H1 (cell line): ENCODE data around the gene ARHGAP15. TPM values are rescaled to one million over a fixed set of nuclear protein-coding genes. Genes with fewer than 3 reads are reported as not detected.

Experiments
- CTCF ChIA-PET: fragments of 300-600 bp; sonication (Branson Sonifier 250); formaldehyde crosslinking; loops from one replicate; lab custom pipeline; 2021; ENCODE audit not compliant: partially characterized antibody; lab: Charles Lee
- POLR2A ChIA-PET: fragments of 300-600 bp; sonication (Branson Sonifier 250); formaldehyde crosslinking; loops from one replicate; lab custom pipeline; 2021; ENCODE audit warnings: inconsistent platforms; ENCODE audit not compliant: partially characterized antibody; lab: Charles Lee
- DNase-seq, 2 experiments: peaks; one replicate each; pipeline versions ENCODE4 v3.0.0 to v3.0.0-alpha.2; 2010 to 2022; ENCODE audit warnings: low spot score in 2 of 2, low read depth in 1 of 2, mixed read lengths in 1 of 2
- FAIRE-seq: peaks from 2 replicates; lab custom pipeline; 2011; peaks lifted over from hg19 to GRCh38; lab: Jason Lieb, UNC
- H2AFZ ChIP-seq: 2 replicates; pipeline ENCODE4 v1.8.1; 2012; ENCODE audit warnings: low read length, inconsistent platforms
- H2AK5ac ChIP-seq: 2 replicates; pipeline ENCODE4 v1.6.1; 2013; ENCODE audit warnings: low read depth, low read length
- H2BK120ac ChIP-seq: replicated peaks from 2 replicates; pipeline ENCODE3; 2013; ENCODE audit warnings: low read depth, low read length, inconsistent platforms
- H2BK12ac ChIP-seq: 2 replicates; pipeline ENCODE4 v1.6.1; 2013; ENCODE audit warnings: low read depth, low read length
- H2BK15ac ChIP-seq: 2 replicates; pipeline ENCODE4 v1.6.1; 2013; ENCODE audit warnings: low read length
- H2BK20ac ChIP-seq: 2 replicates; pipeline ENCODE4 v1.6.1; 2013; ENCODE audit warnings: low read length
- H2BK5ac ChIP-seq: 2 replicates; pipeline ENCODE4 v1.6.1; 2013; ENCODE audit warnings: low read depth, low read length
- H3K14ac ChIP-seq: 2 replicates; pipeline ENCODE4 v1.6.1; 2013; ENCODE audit warnings: inconsistent platforms; ENCODE audit not compliant: insufficient read length
- H3K18ac ChIP-seq: 2 replicates; pipeline ENCODE4 v1.6.1; 2013; ENCODE audit warnings: low read length; ENCODE audit errors: extremely low read depth
- H3K23ac ChIP-seq: 2 replicates; pipeline ENCODE4 v1.6.1; 2013; ENCODE audit warnings: inconsistent platforms; ENCODE audit not compliant: insufficient read length
- H3K23me2 ChIP-seq: 2 replicates; pipeline ENCODE4 v1.6.1; 2013; ENCODE audit warnings: low read depth, low read length
- H3K27ac ChIP-seq: 2 replicates; pipeline ENCODE4 v1.6.1; 2011; ENCODE audit warnings: low read depth, low read length, inconsistent platforms
- H3K27me3 ChIP-seq, 4 experiments: replicated peaks in 1 of 4; 1 replicate in 1 of 4; 2 replicates in 3 of 4; pipeline versions ENCODE4 v1.6.1 to v1.8.1; 2011 to 2013; ENCODE audit warnings: low read length in 3 of 4, mild to moderate bottlenecking in 3 of 4, inconsistent platforms in 2 of 4, mixed read lengths in 2 of 4, moderate library complexity in 1 of 4; ENCODE audit not compliant: control insufficient read depth in 3 of 4, insufficient read depth in 3 of 4; ENCODE audit errors: extremely low read depth in 1 of 4
- H3K36me3 ChIP-seq, 4 experiments: 2 replicates each; pipeline versions ENCODE4 v1.6.1 to v1.8.1; 2011 to 2013; ENCODE audit warnings: mild to moderate bottlenecking in 4 of 4, low read length in 3 of 4, moderate library complexity in 2 of 4, control low read depth in 1 of 4, inconsistent platforms in 1 of 4; ENCODE audit not compliant: insufficient read depth in 4 of 4, control insufficient read depth in 2 of 4
- H3K4ac ChIP-seq: replicated peaks from 2 replicates; pipeline ENCODE3; 2013; ENCODE audit warnings: low read length, low read depth, mixed read lengths, inconsistent platforms; ENCODE audit not compliant: insufficient read length
- H3K4me1 ChIP-seq, 4 experiments: replicated peaks in 1 of 4; 1 replicate in 1 of 4; 2 replicates in 3 of 4; pipeline versions ENCODE4 v1.6.1 to v1.8.1; 2011 to 2013; ENCODE audit warnings: low read length in 3 of 4, inconsistent platforms in 2 of 4, mixed read lengths in 1 of 4; ENCODE audit not compliant: insufficient read depth in 4 of 4, control insufficient read depth in 3 of 4
- H3K4me2 ChIP-seq, 2 experiments: 2 replicates each; pipeline versions ENCODE4 v1.6.1 to v1.8.1; 2011 to 2013; ENCODE audit warnings: low read depth in 2 of 2, low read length in 2 of 2, control low read depth in 1 of 2, inconsistent platforms in 1 of 2, mild to moderate bottlenecking in 1 of 2; ENCODE audit not compliant: insufficient read depth in 1 of 2
- H3K4me3 ChIP-seq, 4 experiments: fragments of 200-600, 300-600 bp in 1 of 4; sonication (generic), shearing (Covaris generic), sonication (Bioruptor Twin) in 1 of 4; 2 replicates each; pipeline versions ENCODE4 v1.5.1 to v1.8.1; 2011 to 2016; ENCODE audit warnings: low read length in 4 of 4, low read depth in 3 of 4, control low read depth in 2 of 4, inconsistent platforms in 2 of 4, mild to moderate bottlenecking in 2 of 4, mixed read lengths in 1 of 4, moderate library complexity in 1 of 4; ENCODE audit not compliant: insufficient read depth in 2 of 4; ENCODE audit errors: extremely low read depth in 1 of 4
- H3K56ac ChIP-seq: replicated peaks from 2 replicates; pipeline ENCODE3; 2013; ENCODE audit warnings: low read depth, mild to moderate bottlenecking, mixed read lengths, low read length, inconsistent platforms; ENCODE audit not compliant: insufficient read length
- H3K79me1 ChIP-seq: 2 replicates; pipeline ENCODE4 v1.6.1; 2013; ENCODE audit warnings: low read depth, low read length, control low read depth
- H3K79me2 ChIP-seq, 2 experiments: 2 replicates each; pipeline versions ENCODE4 v1.6.1 to v1.8.1; 2012 to 2013; ENCODE audit warnings: low read length in 2 of 2, mild to moderate bottlenecking in 2 of 2, inconsistent platforms in 1 of 2; ENCODE audit not compliant: insufficient read depth in 2 of 2, control insufficient read depth in 1 of 2
- H3K9ac ChIP-seq, 4 experiments: replicated peaks in 1 of 4; 1 replicate in 1 of 4; 2 replicates in 3 of 4; pipeline versions ENCODE4 v1.6.1 to v1.8.1; 2011 to 2013; ENCODE audit warnings: low read depth in 3 of 4, low read length in 3 of 4, control low read depth in 2 of 4, mild to moderate bottlenecking in 2 of 4, moderate library complexity in 2 of 4, inconsistent platforms in 1 of 4; ENCODE audit errors: extremely low read depth in 1 of 4
- H3K9me3 ChIP-seq, 2 experiments: 2 replicates each; pipeline versions ENCODE4 v1.6.1 to v1.8.1; 2012 to 2013; ENCODE audit warnings: mild to moderate bottlenecking in 2 of 2, moderate library complexity in 2 of 2, control low read depth in 1 of 2, inconsistent platforms in 1 of 2, low read depth in 1 of 2, low read length in 1 of 2, mixed read lengths in 1 of 2; ENCODE audit not compliant: insufficient read depth in 2 of 2
- H4K20me1 ChIP-seq, 2 experiments: replicated peaks in 1 of 2; 2 replicates each; pipeline versions ENCODE3 to v1.8.1; 2011 to 2013; ENCODE audit warnings: inconsistent platforms in 2 of 2, low read length in 2 of 2, mild to moderate bottlenecking in 1 of 2; ENCODE audit not compliant: insufficient read depth in 2 of 2, control insufficient read depth in 1 of 2
- H4K5ac ChIP-seq: 2 replicates; pipeline ENCODE4 v1.6.1; 2013; ENCODE audit warnings: low read length, low read depth, mixed read lengths, inconsistent platforms; ENCODE audit not compliant: insufficient read length
- H4K8ac ChIP-seq: 2 replicates; pipeline ENCODE4 v1.8.0; 2013; ENCODE audit warnings: mild to moderate bottlenecking, moderate library complexity, low read length, inconsistent platforms; ENCODE audit not compliant: insufficient read depth; ENCODE audit errors: extremely low read depth
- H4K91ac ChIP-seq: replicated peaks from 2 replicates; pipeline ENCODE3; 2013; ENCODE audit warnings: low read length, mixed read lengths, inconsistent platforms; ENCODE audit not compliant: insufficient read length
- ASH2L ChIP-seq: fragments of 200-600, 300-600 bp; sonication (generic); IDR thresholded peaks from one replicate; pipeline ENCODE4 v1.7.1; 2017; ENCODE audit warnings: low read length
- CHD2 ChIP-seq: IDR thresholded peaks from 2 replicates; pipeline ENCODE4 v1.6.1; 2012; ENCODE audit warnings: low read length, improper control_type of control experiment
- EZH2 ChIP-seq: fragments of 200-600 bp; sonication (generic); IDR thresholded peaks from 2 replicates; pipeline ENCODE4 v1.7.1; 2012; ENCODE audit warnings: low read depth, mild to moderate bottlenecking, moderate library complexity, low read length, inconsistent platforms; ENCODE audit not compliant: severe bottlenecking
- GABPA ChIP-seq: IDR thresholded peaks from 2 replicates; pipeline ENCODE4 v1.6.1; 2011; ENCODE audit warnings: mild to moderate bottlenecking, low read length, moderate library complexity, borderline replicate concordance; ENCODE audit not compliant: insufficient read depth
- HDAC2 ChIP-seq, 2 experiments: fragments of 300-600 bp in 1 of 2; sonication (generic) in 1 of 2; IDR thresholded peaks; 2 replicates each; pipeline ENCODE4 v1.6.1; 2011 to 2012; ENCODE audit warnings: low read depth in 2 of 2, low read length in 2 of 2, mild to moderate bottlenecking in 2 of 2, moderate library complexity in 2 of 2, borderline replicate concordance in 1 of 2, inconsistent platforms in 1 of 2
- MAFK ChIP-seq: IDR thresholded peaks from 2 replicates; pipeline ENCODE4 v1.6.1; 2012; ENCODE audit warnings: low read depth, mild to moderate bottlenecking, improper control_type of control experiment, low read length
- MAX ChIP-seq: IDR thresholded peaks from 2 replicates; pipeline ENCODE4 v1.6.1; 2012; ENCODE audit warnings: inconsistent platforms
- NANOG ChIP-seq: IDR thresholded peaks from 2 replicates; pipeline ENCODE4 v1.6.1; 2011; ENCODE audit warnings: low read length, low read depth, mild to moderate bottlenecking, inconsistent platforms; ENCODE audit not compliant: insufficient read depth, poor library complexity, severe bottlenecking
- POLR2AphosphoS5 ChIP-seq: IDR thresholded peaks from 2 replicates; pipeline ENCODE4 v1.6.1; 2011; ENCODE audit warnings: low read depth, low read length
- TAF1 ChIP-seq: IDR thresholded peaks from 2 replicates; pipeline ENCODE4 v1.6.1; 2011; ENCODE audit warnings: mild to moderate bottlenecking, low read depth, low read length
- TAF7 ChIP-seq: optimal IDR thresholded peaks from 2 replicates; pipeline ENCODE3; 2011; ENCODE audit warnings: low read depth, mild to moderate bottlenecking, inconsistent platforms, low read length, moderate library complexity, borderline replicate concordance
- TCF12 ChIP-seq: IDR thresholded peaks from 2 replicates; pipeline ENCODE4 v1.6.1; 2011; ENCODE audit warnings: low read depth, mild to moderate bottlenecking, low read length
- WGBS, 2 experiments: shearing (Covaris generic) in 1 of 2; methylation state at CpG; one replicate each; pipeline versions ENCODE4 v1.1.6 to v1.1.7; 2013 to 2015; ENCODE audit warnings: low lambda C conversion rate in 2 of 2, mixed read lengths in 2 of 2, inconsistent platforms in 1 of 2, low coverage in 1 of 2, missing lambda C conversion rate in 1 of 2; ENCODE audit not compliant: insufficient replicate concordance in 2 of 2, insufficient coverage in 1 of 2, insufficient read length in 1 of 2; ENCODE audit errors: extremely low coverage in 1 of 2, missing lambda C conversion rate in 1 of 2; 5-methylcytosine and 5-hydroxymethylcytosine counted together
- polyA plus RNA-seq, 7 experiments: library from polyadenylated mRNA; depleted of rRNA in 3 of 7; stranded (reverse) in 5 of 7; unstranded in 2 of 7; fragments of >200 nt in 5 of 7; fragments of 200-250 nt in 2 of 7; gene quantifications; 1 replicate in 5 of 7; 2 replicates in 1 of 7; 4 replicates in 1 of 7; pipeline versions ENCODE4 v1.2.1 to v1.2.3, GENCODE V29; 2011 to 2013; ENCODE audit warnings: missing spikeins in 2 of 7, mixed read lengths in 2 of 7
- total RNA-seq: library from RNA; stranded (reverse); fragmentation: NEBNext Ultra II Directional; extraction: Animal tissue kit (Norgen Biotek cat#: 25700); gene quantifications from 2 replicates; pipeline ENCODE4 v1.2.1, GENCODE V29; 2021

Gene ARHGAP15
- total and polyA plus RNA-seq, 2 of the 8 experiments (the other 6 are each of a cell fraction or from before 2014, with no cell fraction given) = not detected

- ChIA-PET CTCF (interaction anchor here (0.7 kb wide), 1 partner anchor 12 kb away, joined by 3 read pairs; no protein-coding TSS in a partner anchor), POLR2A (no interaction called here)
- no peak overlapping the region for H3K18ac ChIP-seq
- H3K79me1 ChIP-seq = no peaks in the 10 kb centered on the region
- H3K23ac ChIP-seq = no peak overlapping the region
- H2BK120ac ChIP-seq = no peak overlapping the region
- H3K4me3 ChIP-seq = no peak overlapping the region
- H3K4ac ChIP-seq = no peak overlapping the region
- no peak overlapping the region for H2BK12ac ChIP-seq
- no peak overlapping the region for H3K27ac ChIP-seq
- no peak overlapping the region for H2BK20ac ChIP-seq
- H3K14ac ChIP-seq = no peak overlapping the region
- H3K36me3 ChIP-seq = no peaks in the 10 kb centered on the region
- no peak overlapping the region for H2AFZ ChIP-seq
- no peaks in the 10 kb centered on the region for H3K9me3 ChIP-seq
- no peak overlapping the region for H2AK5ac ChIP-seq
- no peak for FAIRE-seq
- H3K4me1 ChIP-seq = no peaks in the 10 kb centered on the region
- no peak for DNase-seq
- H3K27me3 ChIP-seq = no peaks in the 10 kb centered on the region
- no peak overlapping the region for H4K91ac ChIP-seq
- H2BK15ac ChIP-seq = no peak overlapping the region
- H3K79me2 ChIP-seq = no peaks in the 10 kb centered on the region
- no peak overlapping the region for H3K9ac ChIP-seq
- H3K56ac ChIP-seq = no peak overlapping the region
- H2BK5ac ChIP-seq = no peak overlapping the region
- no peak overlapping the region for H3K4me2 ChIP-seq
- H3K23me2 ChIP-seq = no peaks in the 10 kb centered on the region
- H4K5ac ChIP-seq = no peak overlapping the region
- no peak overlapping the region for H4K8ac ChIP-seq
- no peaks in the 10 kb centered on the region for H4K20me1 ChIP-seq
- 69% methylated on average over 3 of the region's 3 CpGs; no CpG with 5 or more reads in 1 of the 2 experiments for WGBS, 2 experiments
- TF ChIP-seq ASH2L = no peak
- TF ChIP-seq HDAC2 (IDR thresholded peaks at IDR 0.05; ENCODE audit: borderline replicate concordance in 1 of 2, low read depth in 2 of 2, low read length in 2 of 2) = no peak
- TF ChIP-seq TAF7 = no peak
- no peak for TF ChIP-seq NANOG
- TF ChIP-seq TCF12 = no peak
- TF ChIP-seq EZH2 = no peak
- no peak for TF ChIP-seq MAFK
- no peak for TF ChIP-seq CHD2
- no peak for TF ChIP-seq TAF1
- no peak for TF ChIP-seq MAX
- no peak for TF ChIP-seq GABPA
- TF ChIP-seq POLR2AphosphoS5 = no peak
These were observed 291.1 kb downstream of the ARHGAP15 start for GRCh38 chr2:143420313-143420712.
